H9 (cell line): ENCODE data around the gene SYTL1. TPM values are rescaled to one million over a fixed set of nuclear protein-coding genes. Genes with fewer than 3 reads are reported as not detected.
A peak's percentile ranks its signal among the peaks of the same experiment; 100 is the strongest.

Experiments
- DNase-seq: peaks from one replicate; pipeline ENCODE4 v3.0.0-alpha.2; 2017
- H2AFZ ChIP-seq: one replicate; pipeline ENCODE4 v1.6.1; 2013; ENCODE audit warnings: mild to moderate bottlenecking, low read length, control low read depth, moderate library complexity
- H2AK5ac ChIP-seq: 2 replicates; pipeline ENCODE4 v1.6.1; 2013; ENCODE audit warnings: low read length, control low read depth, mixed read lengths; ENCODE audit not compliant: insufficient read length
- H2BK120ac ChIP-seq: one replicate; pipeline ENCODE4 v1.6.1; 2013; ENCODE audit warnings: low read depth, mild to moderate bottlenecking, low read length, control low read depth, inconsistent platforms; ENCODE audit not compliant: poor library complexity, severe bottlenecking
- H2BK12ac ChIP-seq: 2 replicates; pipeline ENCODE4 v1.6.1; 2013; ENCODE audit warnings: low read length, control low read depth, mixed read lengths, low read depth; ENCODE audit not compliant: insufficient read length
- H2BK15ac ChIP-seq: 2 replicates; pipeline ENCODE4 v1.6.1; 2013; ENCODE audit warnings: low read depth, low read length, control low read depth
- H2BK20ac ChIP-seq: one replicate; pipeline ENCODE4 v1.6.1; 2013; ENCODE audit warnings: low read depth, mild to moderate bottlenecking, low read length, control low read depth, inconsistent platforms; ENCODE audit not compliant: poor library complexity, severe bottlenecking
- H2BK5ac ChIP-seq: 2 replicates; pipeline ENCODE4 v1.6.1; 2013; ENCODE audit warnings: low read length, control low read depth, mixed read lengths; ENCODE audit not compliant: insufficient read length
- H3K14ac ChIP-seq: 2 replicates; pipeline ENCODE4 v1.6.1; 2013; ENCODE audit warnings: low read length, control low read depth; ENCODE audit not compliant: insufficient read depth
- H3K18ac ChIP-seq: 2 replicates; pipeline ENCODE4 v1.6.1; 2013; ENCODE audit warnings: low read depth, mild to moderate bottlenecking, mixed read lengths, low read length, control low read depth; ENCODE audit not compliant: insufficient read length
- H3K23ac ChIP-seq: 2 replicates; pipeline ENCODE4 v1.6.1; 2013; ENCODE audit warnings: low read length, control low read depth, mixed read lengths, low read depth; ENCODE audit not compliant: insufficient read length
- H3K23me2 ChIP-seq: 2 replicates; pipeline ENCODE4 v1.6.1; 2013; ENCODE audit warnings: low read depth, mild to moderate bottlenecking, mixed read lengths, low read length, control low read depth; ENCODE audit not compliant: insufficient read length, poor library complexity, severe bottlenecking
- H3K27ac ChIP-seq: 2 replicates; pipeline ENCODE4 v1.5.1; 2013; ENCODE audit warnings: low read length, control low read depth, mixed read lengths, low read depth; ENCODE audit not compliant: insufficient read length
- H3K27me3 ChIP-seq: 2 replicates; pipeline ENCODE4 v1.6.1; 2013; ENCODE audit warnings: low read length, control low read depth, inconsistent platforms; ENCODE audit not compliant: insufficient read depth
- H3K4ac ChIP-seq: 2 replicates; pipeline ENCODE4 v1.6.1; 2013; ENCODE audit warnings: low read depth, mild to moderate bottlenecking, control low read depth, inconsistent platforms, low read length, moderate library complexity
- H3K4me1 ChIP-seq: 2 replicates; pipeline ENCODE4 v1.6.1; 2013; ENCODE audit warnings: low read length, control low read depth, inconsistent platforms; ENCODE audit not compliant: insufficient read depth
- H3K4me2 ChIP-seq: 2 replicates; pipeline ENCODE4 v1.6.1; 2013; ENCODE audit warnings: low read length, control low read depth, mixed read lengths; ENCODE audit not compliant: insufficient read length, insufficient read depth
- H3K56ac ChIP-seq: 2 replicates; pipeline ENCODE4 v1.6.1; 2013; ENCODE audit warnings: low read depth, mild to moderate bottlenecking, mixed read lengths, low read length, control low read depth; ENCODE audit not compliant: insufficient read length
- H3K79me1 ChIP-seq: 2 replicates; pipeline ENCODE4 v1.6.1; 2013; ENCODE audit warnings: low read depth, mild to moderate bottlenecking, moderate library complexity, low read length, control low read depth, inconsistent platforms; ENCODE audit not compliant: insufficient read depth, poor library complexity, severe bottlenecking
- H3K79me2 ChIP-seq: 2 replicates; pipeline ENCODE4 v1.6.1; 2013; ENCODE audit warnings: low read length, control low read depth, inconsistent platforms; ENCODE audit not compliant: insufficient read depth
- H3K9ac ChIP-seq: 2 replicates; pipeline ENCODE4 v1.6.1; 2013; ENCODE audit warnings: low read length, control low read depth, mixed read lengths; ENCODE audit not compliant: insufficient read length; ENCODE audit errors: extremely low read depth
- H3K9me3 ChIP-seq: one replicate; pipeline ENCODE4 v1.6.1; 2013; ENCODE audit warnings: low read depth, low read length, inconsistent platforms; ENCODE audit not compliant: control insufficient read depth
- H3T11ph ChIP-seq: one replicate; pipeline ENCODE4 v1.6.1; 2013; ENCODE audit warnings: mild to moderate bottlenecking, low read length, control low read depth, inconsistent platforms
- H4K20me1 ChIP-seq: one replicate; pipeline ENCODE4 v1.6.1; 2013; ENCODE audit not compliant: control insufficient read depth, insufficient read length, insufficient read depth
- H4K5ac ChIP-seq: 2 replicates; pipeline ENCODE4 v1.6.1; 2013; ENCODE audit warnings: low read depth, mild to moderate bottlenecking, mixed read lengths, low read length, control low read depth; ENCODE audit not compliant: insufficient read length
- H4K8ac ChIP-seq: replicated peaks from 2 replicates; pipeline ENCODE4 v1.6.1; 2013; ENCODE audit warnings: low read length, control low read depth, mixed read lengths, low read depth; ENCODE audit not compliant: insufficient read length
- H4K91ac ChIP-seq: 2 replicates; pipeline ENCODE4 v1.6.1; 2013; ENCODE audit warnings: low read depth, mild to moderate bottlenecking, moderate library complexity, mixed read lengths, low read length, control low read depth; ENCODE audit not compliant: insufficient read length
- H3K27ac Mint-ChIP-seq, 3 experiments: 2 replicates in 2 of 3; 3 replicates in 1 of 3; pipeline ENCODE4 v1.8.0; 2020 to 2021; ENCODE audit warnings: mixed read lengths in 3 of 3, mild to moderate bottlenecking in 1 of 3, moderate library complexity in 1 of 3
- H3K27me3 Mint-ChIP-seq: 2 replicates; pipeline ENCODE4 v1.8.0; 2021; ENCODE audit warnings: low read depth, mild to moderate bottlenecking, moderate library complexity, mixed read lengths
- H3K36me3 Mint-ChIP-seq, 3 experiments: 2 replicates in 2 of 3; 3 replicates in 1 of 3; pipeline ENCODE4 v1.8.0; 2020 to 2021; ENCODE audit warnings: low read depth in 3 of 3, mixed read lengths in 3 of 3; ENCODE audit not compliant: insufficient read depth in 1 of 3
- H3K4me1 Mint-ChIP-seq, 2 experiments: 2 replicates each; pipeline ENCODE4 v1.8.0; 2020; ENCODE audit warnings: mixed read lengths in 2 of 2
- H3K4me3 Mint-ChIP-seq, 2 experiments: 2 replicates in 1 of 2; 3 replicates in 1 of 2; pipeline ENCODE4 v1.8.0; 2020 to 2021; ENCODE audit warnings: mild to moderate bottlenecking in 2 of 2, mixed read lengths in 2 of 2, moderate library complexity in 1 of 2
- H3K9me3 Mint-ChIP-seq, 2 experiments: 2 replicates in 1 of 2; 3 replicates in 1 of 2; pipeline ENCODE4 v1.8.0; 2020; ENCODE audit warnings: mild to moderate bottlenecking in 2 of 2, mixed read lengths in 2 of 2, moderate library complexity in 1 of 2
- WGBS: extraction: QIAGEN DNeasy Blood & Tissue Kit; methylation state at CpG from one replicate; pipeline ENCODE4 v1.1.7; 2013; ENCODE audit warnings: missing lambda C conversion rate, low lambda C conversion rate, mixed read lengths; ENCODE audit not compliant: insufficient read length; ENCODE audit errors: extremely low coverage; 5-methylcytosine and 5-hydroxymethylcytosine counted together
- total RNA-seq: library from RNA; stranded (reverse); gene quantifications from 2 replicates; pipeline ENCODE4 v1.2.1, GENCODE V29; 2021
- TF ChIP-seq, protein P1 (sequence below): fragments of 200-600 bp; sonication (generic); conservative IDR thresholded peaks from 3 replicates; pipeline ENCODE4 v1.8.0; 2021; ENCODE audit warnings: antibody characterized with exemption, mild to moderate bottlenecking

Gene SYTL1
- total RNA-seq, 1 experiment from 2014 or later = 12.0 TPM

DNA sequence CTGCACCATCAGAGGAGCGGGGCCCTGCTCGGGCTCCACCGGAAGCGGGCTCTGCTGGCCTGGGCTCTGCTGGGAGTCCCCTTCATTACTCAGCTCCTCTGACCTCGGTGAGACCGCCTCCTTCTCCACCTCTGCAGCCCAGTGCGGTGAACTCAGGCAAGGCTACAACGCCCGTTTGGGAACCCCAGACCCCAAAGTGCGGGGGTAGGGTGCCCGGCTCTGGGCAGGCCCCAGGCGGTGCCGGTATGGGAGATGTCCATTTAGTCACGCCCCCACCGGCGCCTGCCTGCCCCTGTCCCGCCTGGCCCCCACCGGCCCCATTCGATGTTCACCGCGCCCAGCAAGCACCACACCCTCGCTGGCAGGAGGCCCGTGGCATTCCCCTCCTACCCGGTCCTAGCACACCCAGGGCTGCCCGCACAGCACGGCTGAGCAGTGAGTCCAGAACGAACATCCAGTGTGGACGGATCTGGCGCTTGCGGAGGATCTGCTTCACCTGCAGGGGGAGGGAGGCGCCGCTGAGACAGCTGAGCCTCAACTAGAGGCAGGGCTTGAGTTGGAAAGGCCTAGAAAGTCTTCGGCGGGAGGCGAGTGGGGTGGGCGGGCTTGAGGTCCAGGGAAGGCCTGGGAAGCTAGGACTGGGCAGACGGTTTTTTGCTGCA is 14.9 kb downstream of the SYTL1 start:
- Histone ChIP-seq H2BK5ac (no peak overlapping the region), H3K23me2 (peaks cover 13% of the 10 kb centered on the region), H2BK15ac (no peak overlapping the region), H3K4me1 (peaks cover 3% of the 10 kb centered on the region; the same call in 1 of the 2 replicates), H4K91ac (no peak overlapping the region), H3K27ac (no peak overlapping the region), H3K79me1 (no peaks in the 10 kb centered on the region), H3K14ac (no peak overlapping the region), H3K9ac (no peak overlapping the region), H3K23ac (no peak overlapping the region), H3K9me3 (no peaks in the 10 kb centered on the region), H3K56ac (no peak overlapping the region), H2AK5ac (no peak overlapping the region), H3K79me2 (no peaks in the 10 kb centered on the region), H2AFZ (no peak overlapping the region), H3K18ac (no peak overlapping the region), H4K20me1 (peaks cover 4% of the 10 kb centered on the region), H3K4ac (no peak overlapping the region), H2BK12ac (no peak overlapping the region), H3K4me2 (peak overlapping the region; percentile 23), H3T11ph (no peak overlapping the region), H4K5ac (no peak overlapping the region), H2BK120ac (no peak overlapping the region), H3K27me3 (peaks cover 18% of the 10 kb centered on the region; the same call in 1 of the 2 replicates), H4K8ac (no peak overlapping the region), H2BK20ac (no peak overlapping the region)
- no peaks in the 10 kb centered on the region; a peak in 1 of 5 replicates for H3K9me3 Mint-ChIP-seq
- H3K27ac Mint-ChIP-seq = no peak overlapping the region
- peak; percentile 71 for DNase-seq
- H3K4me1 Mint-ChIP-seq = peaks cover 13 to 30% of the 10 kb centered on the region in 2 experiments
- H3K36me3 Mint-ChIP-seq = peaks cover 0 to 13% (median 3%) of the 10 kb centered on the region in 3 experiments; a peak in 4 of 7 replicates
- TF ChIP-seq, protein P1, sequence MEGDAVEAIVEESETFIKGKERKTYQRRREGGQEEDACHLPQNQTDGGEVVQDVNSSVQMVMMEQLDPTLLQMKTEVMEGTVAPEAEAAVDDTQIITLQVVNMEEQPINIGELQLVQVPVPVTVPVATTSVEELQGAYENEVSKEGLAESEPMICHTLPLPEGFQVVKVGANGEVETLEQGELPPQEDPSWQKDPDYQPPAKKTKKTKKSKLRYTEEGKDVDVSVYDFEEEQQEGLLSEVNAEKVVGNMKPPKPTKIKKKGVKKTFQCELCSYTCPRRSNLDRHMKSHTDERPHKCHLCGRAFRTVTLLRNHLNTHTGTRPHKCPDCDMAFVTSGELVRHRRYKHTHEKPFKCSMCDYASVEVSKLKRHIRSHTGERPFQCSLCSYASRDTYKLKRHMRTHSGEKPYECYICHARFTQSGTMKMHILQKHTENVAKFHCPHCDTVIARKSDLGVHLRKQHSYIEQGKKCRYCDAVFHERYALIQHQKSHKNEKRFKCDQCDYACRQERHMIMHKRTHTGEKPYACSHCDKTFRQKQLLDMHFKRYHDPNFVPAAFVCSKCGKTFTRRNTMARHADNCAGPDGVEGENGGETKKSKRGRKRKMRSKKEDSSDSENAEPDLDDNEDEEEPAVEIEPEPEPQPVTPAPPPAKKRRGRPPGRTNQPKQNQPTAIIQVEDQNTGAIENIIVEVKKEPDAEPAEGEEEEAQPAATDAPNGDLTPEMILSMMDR = no peak; the same call in 2 of the 3 replicates
- WGBS = no CpG with 5 or more reads among the region's 37 CpGs
- peaks cover 54% of the 10 kb centered on the region for H3K27me3 Mint-ChIP-seq
- H3K4me3 Mint-ChIP-seq = peak overlapping the region in 1 of 2 experiments; percentile 23; a peak in 2 of 5 replicates
